ENCODE results near the gene YIPF1.

DNA sequence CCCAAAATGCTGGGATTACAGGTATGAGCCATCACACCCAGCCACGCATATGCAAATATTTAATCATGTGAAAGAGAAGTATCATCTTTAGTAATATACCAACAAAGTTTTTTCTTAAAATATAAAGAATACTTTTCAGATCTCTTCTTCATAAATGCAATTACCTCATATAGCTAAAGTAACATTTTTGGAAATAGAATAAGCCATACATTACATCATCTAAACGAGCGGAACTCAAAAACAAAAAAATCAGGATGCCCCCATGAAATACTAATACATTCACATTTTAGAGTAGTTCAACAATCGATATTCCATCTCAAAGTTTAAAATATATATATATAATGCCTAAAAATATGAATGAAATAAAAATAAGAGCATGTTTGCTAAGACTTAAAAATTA lies 56.2 kb downstream of the YIPF1 start:
- no peak for TF ChIP-seq GATA2 (IDR thresholded peaks at IDR 0.05; ENCODE audit: low read depth, low read length)
- TF ChIP-seq GATA3 (IDR thresholded peaks at IDR 0.05; ENCODE audit: low read depth, low read length), result no peak

Measured in SH-SY5Y (cell line).